Measurements from ENCODE around the gene OXA1L. TPM values are rescaled to one million over a fixed set of nuclear protein-coding genes. Genes with fewer than 3 reads are reported as not detected.

The OXA1L gene
- polyA plus RNA-seq, 3 donors: 61.2 to 264 (median 86.9) TPM

DNA sequence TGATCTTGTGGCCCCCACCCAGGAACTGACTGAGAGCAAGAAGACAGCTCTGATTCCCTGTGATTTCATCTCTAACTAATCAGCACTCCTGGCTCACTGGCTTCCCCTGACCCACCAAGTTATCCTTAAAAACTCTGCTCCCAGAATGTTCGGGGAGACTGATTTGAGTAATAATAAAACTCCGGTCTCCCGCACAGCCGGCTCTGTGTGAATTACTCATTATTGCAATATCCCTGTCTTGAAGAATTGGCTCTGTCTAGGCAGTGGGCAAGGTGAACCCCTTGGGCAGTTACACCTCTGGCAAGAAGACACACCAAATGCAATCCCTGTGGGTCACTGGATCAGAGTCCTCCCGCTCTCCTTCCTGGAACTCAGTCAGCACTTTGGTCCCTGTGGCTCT lies 27.5 kb downstream of the OXA1L start:
- H3K27me3 ChIP-seq (ENCODE audit: control insufficient read depth in 2 of 2, insufficient read depth in 2 of 2, low read length in 2 of 2): no peaks in the 10 kb centered on the region
- peaks cover 64 to 73% of the 10 kb centered on the region in 2 donors for H3K4me1 ChIP-seq (ENCODE audit: control insufficient read depth in 1 of 2, insufficient read depth in 2 of 2, low read length in 2 of 2)
- H3K9me3 ChIP-seq (replicated peaks in 1 of 2; ENCODE audit: control insufficient read depth in 1 of 2, insufficient read depth in 1 of 2, low read length in 2 of 2): no peaks in the 10 kb centered on the region
- no peak overlapping the region for H3K9ac ChIP-seq (ENCODE audit: insufficient read depth, low read length, poor library complexity, severe bottlenecking)
- Mint-ChIP-seq H3K9me3 (peaks cover 0 to 4% (median 0%) of the 10 kb centered on the region in 7 donors), H3K36me3 (peaks cover 46 to 76% of the 10 kb centered on the region in 2 donors), H3K27ac (peak overlapping the region in 5 of 7 donors; percentile 51 to 87 (median 76)), H3K4me1 (peaks cover 78% of the 10 kb centered on the region), H3K4me3 (no peak overlapping the region), H3K27me3 (ENCODE audit: low read depth in 3 of 3) (no peaks in the 10 kb centered on the region)
- no peak overlapping the region for H2AFZ ChIP-seq (ENCODE audit: insufficient read depth, low read depth, low read length, poor library complexity, severe bottlenecking)
- no peak overlapping the region for H3K4me3 ChIP-seq (replicated peaks in 1 of 3; ENCODE audit: low read depth in 2 of 3, low read length in 3 of 3)
- WGBS (ENCODE audit: insufficient coverage): 68% methylated on average over 4 of the region's 5 CpGs
- intact Hi-C loops (cut with micrococcal nuclease): no loop called here
- peaks cover 27 to 49% of the 10 kb centered on the region in 2 donors for H3K36me3 ChIP-seq (replicated peaks in 1 of 2; ENCODE audit: control insufficient read depth in 1 of 2, insufficient read depth in 2 of 2, low read length in 2 of 2)
- TF ChIP-seq, protein P1, sequence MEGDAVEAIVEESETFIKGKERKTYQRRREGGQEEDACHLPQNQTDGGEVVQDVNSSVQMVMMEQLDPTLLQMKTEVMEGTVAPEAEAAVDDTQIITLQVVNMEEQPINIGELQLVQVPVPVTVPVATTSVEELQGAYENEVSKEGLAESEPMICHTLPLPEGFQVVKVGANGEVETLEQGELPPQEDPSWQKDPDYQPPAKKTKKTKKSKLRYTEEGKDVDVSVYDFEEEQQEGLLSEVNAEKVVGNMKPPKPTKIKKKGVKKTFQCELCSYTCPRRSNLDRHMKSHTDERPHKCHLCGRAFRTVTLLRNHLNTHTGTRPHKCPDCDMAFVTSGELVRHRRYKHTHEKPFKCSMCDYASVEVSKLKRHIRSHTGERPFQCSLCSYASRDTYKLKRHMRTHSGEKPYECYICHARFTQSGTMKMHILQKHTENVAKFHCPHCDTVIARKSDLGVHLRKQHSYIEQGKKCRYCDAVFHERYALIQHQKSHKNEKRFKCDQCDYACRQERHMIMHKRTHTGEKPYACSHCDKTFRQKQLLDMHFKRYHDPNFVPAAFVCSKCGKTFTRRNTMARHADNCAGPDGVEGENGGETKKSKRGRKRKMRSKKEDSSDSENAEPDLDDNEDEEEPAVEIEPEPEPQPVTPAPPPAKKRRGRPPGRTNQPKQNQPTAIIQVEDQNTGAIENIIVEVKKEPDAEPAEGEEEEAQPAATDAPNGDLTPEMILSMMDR (IDR thresholded peaks at IDR 0.05): no peak
- peak overlapping the region in 1 of 2 donors; percentile 47 for H3K27ac ChIP-seq (ENCODE audit: low read depth in 1 of 2, low read length in 2 of 2)
- H3K79me2 ChIP-seq (ENCODE audit: insufficient read depth, low read length): peaks cover 84% of the 10 kb centered on the region
- DNase-seq: no peak
- no peak overlapping the region for H3K4me2 ChIP-seq (replicated peaks; ENCODE audit: extremely low read depth, low read length, poor library complexity, severe bottlenecking)
- peaks cover 39% of the 10 kb centered on the region for H4K20me1 ChIP-seq (ENCODE audit: insufficient read depth, low read length)

DNA sequence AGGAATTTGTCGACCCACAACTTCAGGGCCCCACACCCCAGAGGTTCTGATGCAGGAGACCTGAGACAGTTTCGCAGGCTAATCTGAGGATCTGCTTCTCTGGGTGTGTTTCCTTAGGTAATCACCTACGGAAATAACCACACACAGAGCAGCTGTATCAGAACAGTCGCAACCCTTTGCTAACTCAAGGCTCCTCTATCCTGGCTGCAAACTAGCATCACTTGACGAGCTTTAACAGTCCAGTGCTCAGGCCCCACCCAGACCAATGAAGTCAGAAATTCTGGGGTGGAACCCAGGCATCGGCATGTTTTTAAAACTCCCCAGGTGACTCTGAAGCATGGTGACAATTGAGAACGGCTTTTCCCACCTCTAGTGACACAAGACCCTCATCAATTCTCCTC lies 28.1 kb downstream of the OXA1L start:
- Histone ChIP-seq H4K20me1 (ENCODE audit: insufficient read depth, low read length) (peaks cover 39% of the 10 kb centered on the region), H3K36me3 (replicated peaks in 1 of 2; ENCODE audit: control insufficient read depth in 1 of 2, insufficient read depth in 2 of 2, low read length in 2 of 2) (peaks cover 27 to 49% of the 10 kb centered on the region in 2 donors), H2AFZ (ENCODE audit: insufficient read depth, low read depth, low read length, poor library complexity, severe bottlenecking) (no peak overlapping the region), H3K79me2 (ENCODE audit: insufficient read depth, low read length) (peaks cover 84% of the 10 kb centered on the region), H3K4me1 (ENCODE audit: control insufficient read depth in 1 of 2, insufficient read depth in 2 of 2, low read length in 2 of 2) (peaks cover 64 to 73% of the 10 kb centered on the region in 2 donors), H3K9ac (ENCODE audit: insufficient read depth, low read length, poor library complexity, severe bottlenecking) (no peak overlapping the region), H3K4me2 (replicated peaks; ENCODE audit: extremely low read depth, low read length, poor library complexity, severe bottlenecking) (no peak overlapping the region), H3K9me3 (replicated peaks in 1 of 2; ENCODE audit: control insufficient read depth in 1 of 2, insufficient read depth in 1 of 2, low read length in 2 of 2) (no peaks in the 10 kb centered on the region), H3K27me3 (ENCODE audit: control insufficient read depth in 2 of 2, insufficient read depth in 2 of 2, low read length in 2 of 2) (no peaks in the 10 kb centered on the region), H3K4me3 (replicated peaks in 1 of 3; ENCODE audit: low read depth in 2 of 3, low read length in 3 of 3) (no peak overlapping the region), H3K27ac (ENCODE audit: low read depth in 1 of 2, low read length in 2 of 2) (peak overlapping the region in 1 of 2 donors; percentile 47)
- TF ChIP-seq, protein P1 (IDR thresholded peaks at IDR 0.05): no peak
- no peak overlapping the region for H3K4me3 Mint-ChIP-seq
- H3K27me3 Mint-ChIP-seq (ENCODE audit: low read depth in 3 of 3): no peaks in the 10 kb centered on the region
- 97% methylated on average over 4 of the region's 7 CpGs for WGBS (ENCODE audit: insufficient coverage)
- H3K27ac Mint-ChIP-seq: peak overlapping the region in 3 of 7 donors; percentile 51 to 87 (median 66)
- H3K36me3 Mint-ChIP-seq: peaks cover 48 to 78% of the 10 kb centered on the region in 2 donors
- intact Hi-C loops (cut with micrococcal nuclease): no loop called here
- peaks cover 0 to 4% (median 0%) of the 10 kb centered on the region in 7 donors for H3K9me3 Mint-ChIP-seq
- H3K4me1 Mint-ChIP-seq: peaks cover 76% of the 10 kb centered on the region
- DNase-seq: no peak
